Measurements from ENCODE around the gene ERF.
A peak's percentile ranks its signal among the peaks of the same experiment; 100 is the strongest.

DNA sequence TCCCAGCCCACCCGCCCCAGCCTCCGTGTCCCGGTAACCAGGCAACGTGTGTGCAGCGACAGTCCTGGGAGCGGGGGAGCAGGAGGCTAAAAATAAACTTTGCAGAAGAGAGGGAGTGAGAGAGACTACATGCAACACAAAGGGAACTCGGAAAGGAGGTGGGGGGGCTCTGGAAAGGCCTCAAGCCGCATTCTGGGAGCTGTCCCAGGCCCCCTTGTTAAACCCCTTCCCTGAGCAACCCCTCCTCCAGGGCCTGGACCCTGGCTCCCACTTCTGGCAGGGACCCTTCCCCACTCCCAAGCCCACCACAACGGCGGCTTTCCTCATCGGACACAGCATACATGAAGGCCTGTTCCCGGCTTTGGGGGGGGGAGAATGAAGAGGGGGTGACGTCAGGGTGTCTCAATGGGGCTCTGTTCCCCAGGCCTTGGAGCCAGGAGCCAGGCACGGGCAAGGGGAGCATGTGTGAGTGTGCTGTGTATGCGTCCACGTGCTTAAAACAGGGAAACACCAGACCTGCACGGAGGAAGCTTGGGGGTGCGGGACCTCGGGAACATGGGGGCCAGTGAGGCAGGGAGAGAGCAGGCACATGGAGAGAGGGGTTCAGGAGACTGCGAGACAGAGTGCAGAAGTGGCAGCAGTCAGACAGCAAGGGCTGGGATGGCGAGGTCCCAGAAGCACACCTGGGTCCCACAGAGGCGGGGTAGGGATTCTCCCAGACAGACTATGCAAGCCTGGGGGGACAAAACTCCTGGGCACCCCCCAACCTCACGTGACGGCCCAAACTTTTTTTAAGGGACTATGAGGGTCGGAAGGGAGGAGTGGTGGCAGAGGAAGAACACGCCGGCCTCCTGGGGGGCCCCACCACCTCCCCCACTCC lies 2.3 kb downstream of the ERF start:
- TF ChIP-seq YBX1 (IDR thresholded peaks at IDR 0.05) (no peak), EP300 (IDR thresholded peaks at IDR 0.05; ENCODE audit: borderline replicate concordance in 1 of 2, control insufficient read depth in 1 of 2, low read depth in 2 of 2, low read length in 2 of 2) (no peak), RCOR1 (conservative IDR thresholded peaks at IDR 0.05; ENCODE audit: low read depth, low read length) (no peak), SMAD1 (IDR thresholded peaks at IDR 0.05; ENCODE audit: low read depth, partially characterized antibody) (no peak), ZSCAN29 (IDR thresholded peaks at IDR 0.05) (no peak), ZBED1 (IDR thresholded peaks at IDR 0.05; ENCODE audit: borderline replicate concordance) (no peak), HDGF (IDR thresholded peaks at IDR 0.05) (peak; percentile 37; the same call in 1 of the 2 replicates), YY1 (IDR thresholded peaks at IDR 0.05; ENCODE audit: low read depth, low read length) (no peak), MTA2 (IDR thresholded peaks at IDR 0.05; ENCODE audit: low read depth) (no peak)
- TF ChIP-seq, protein P1, sequence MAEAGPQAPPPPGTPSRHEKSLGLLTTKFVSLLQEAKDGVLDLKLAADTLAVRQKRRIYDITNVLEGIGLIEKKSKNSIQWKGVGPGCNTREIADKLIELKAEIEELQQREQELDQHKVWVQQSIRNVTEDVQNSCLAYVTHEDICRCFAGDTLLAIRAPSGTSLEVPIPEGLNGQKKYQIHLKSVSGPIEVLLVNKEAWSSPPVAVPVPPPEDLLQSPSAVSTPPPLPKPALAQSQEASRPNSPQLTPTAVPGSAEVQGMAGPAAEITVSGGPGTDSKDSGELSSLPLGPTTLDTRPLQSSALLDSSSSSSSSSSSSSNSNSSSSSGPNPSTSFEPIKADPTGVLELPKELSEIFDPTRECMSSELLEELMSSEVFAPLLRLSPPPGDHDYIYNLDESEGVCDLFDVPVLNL (IDR thresholded peaks at IDR 0.05; ENCODE audit: low read depth, low read length) = no peak
